CD14-positive monocyte (primary cell): Measurements from ENCODE around the gene DOCK8. TPM values are rescaled to one million over a fixed set of nuclear protein-coding genes. Genes with fewer than 3 reads are reported as not detected.

Experiments
- DNase-seq, 3 donors: peaks; one replicate each; pipeline ENCODE4 v3.0.0-alpha.2; 2011 to 2022
- H2AFZ ChIP-seq: 2 replicates; pipeline ENCODE4 v1.6.0; 2012; ENCODE audit warnings: mild to moderate bottlenecking, low read depth, low read length, inconsistent platforms; ENCODE audit not compliant: insufficient read depth, poor library complexity, severe bottlenecking
- H3K27ac ChIP-seq, 2 donors: 1 replicate in 1 of 2; 2 replicates in 1 of 2; pipeline ENCODE4 v1.5.1; 2012 to 2013; ENCODE audit warnings: low read length in 2 of 2, control low read depth in 1 of 2, inconsistent platforms in 1 of 2, low read depth in 1 of 2, mild to moderate bottlenecking in 1 of 2
- H3K27me3 ChIP-seq, 2 donors: one replicate each; pipeline versions ENCODE4 v1.6.0 to v1.6.1; 2011 to 2013; ENCODE audit warnings: low read length in 2 of 2; ENCODE audit not compliant: control insufficient read depth in 2 of 2, insufficient read depth in 2 of 2
- H3K36me3 ChIP-seq, 2 donors: replicated peaks in 1 of 2; 1 replicate in 1 of 2; 2 replicates in 1 of 2; pipeline versions ENCODE4 v1.5.1 to v1.6.1; 2012 to 2013; ENCODE audit warnings: low read length in 2 of 2, control low read depth in 1 of 2, inconsistent platforms in 1 of 2, mild to moderate bottlenecking in 1 of 2; ENCODE audit not compliant: insufficient read depth in 2 of 2, control insufficient read depth in 1 of 2
- H3K4me1 ChIP-seq, 2 donors: 1 replicate in 1 of 2; 2 replicates in 1 of 2; pipeline versions ENCODE4 v1.5.1 to v1.6.1; 2012 to 2013; ENCODE audit warnings: low read length in 2 of 2, control low read depth in 1 of 2, inconsistent platforms in 1 of 2, mild to moderate bottlenecking in 1 of 2, moderate library complexity in 1 of 2; ENCODE audit not compliant: insufficient read depth in 2 of 2, control insufficient read depth in 1 of 2
- H3K4me2 ChIP-seq: replicated peaks from 2 replicates; pipeline ENCODE3; 2012; ENCODE audit warnings: low read length, moderate library complexity, mild to moderate bottlenecking; ENCODE audit not compliant: poor library complexity, severe bottlenecking; ENCODE audit errors: extremely low read depth
- H3K4me3 ChIP-seq, 3 experiments: fragments of 200-600 bp in 1 of 3; sonication (generic) in 1 of 3; replicated peaks in 1 of 3; 1 replicate in 2 of 3; 2 replicates in 1 of 3; pipeline ENCODE4 v1.5.1; 2011 to 2013; ENCODE audit warnings: low read length in 3 of 3, mild to moderate bottlenecking in 3 of 3, control low read depth in 2 of 3, low read depth in 2 of 3, inconsistent platforms in 1 of 3, moderate library complexity in 1 of 3
- H3K79me2 ChIP-seq: 2 replicates; pipeline ENCODE4 v1.6.0; 2012; ENCODE audit warnings: mild to moderate bottlenecking, control low read depth, inconsistent platforms, low read length, moderate library complexity; ENCODE audit not compliant: insufficient read depth
- H3K9ac ChIP-seq: 2 replicates; pipeline ENCODE4 v1.6.0; 2017; ENCODE audit warnings: low read length, mild to moderate bottlenecking; ENCODE audit not compliant: insufficient read depth, poor library complexity, severe bottlenecking
- H3K9me3 ChIP-seq, 2 donors: replicated peaks in 1 of 2; 1 replicate in 1 of 2; 2 replicates in 1 of 2; pipeline versions ENCODE4 v1.5.1 to v1.6.1; 2012 to 2013; ENCODE audit warnings: low read length in 2 of 2, control low read depth in 1 of 2; ENCODE audit not compliant: control insufficient read depth in 1 of 2, insufficient read depth in 1 of 2
- H4K20me1 ChIP-seq: 2 replicates; pipeline ENCODE4 v1.6.0; 2012; ENCODE audit warnings: mild to moderate bottlenecking, low read length, control low read depth, moderate library complexity; ENCODE audit not compliant: insufficient read depth
- H3K27ac Mint-ChIP-seq, 7 donors: one replicate each; pipeline ENCODE4 v1.8.0; 2020; ENCODE audit warnings: mild to moderate bottlenecking in 7 of 7, mixed read lengths in 7 of 7, moderate library complexity in 6 of 7, inconsistent platforms in 2 of 7
- H3K27me3 Mint-ChIP-seq, 3 donors: one replicate each; pipeline ENCODE4 v1.8.0; 2021 to 2022; ENCODE audit warnings: low read depth in 3 of 3, mild to moderate bottlenecking in 3 of 3, mixed read lengths in 3 of 3, moderate library complexity in 3 of 3, inconsistent platforms in 1 of 3
- H3K36me3 Mint-ChIP-seq, 2 donors: one replicate each; pipeline ENCODE4 v1.8.0; 2020; ENCODE audit warnings: mixed read lengths in 2 of 2, inconsistent platforms in 1 of 2, mild to moderate bottlenecking in 1 of 2
- H3K4me1 Mint-ChIP-seq: one replicate; pipeline ENCODE4 v1.8.0; 2020; ENCODE audit warnings: mild to moderate bottlenecking, mixed read lengths
- H3K4me3 Mint-ChIP-seq, 2 donors: one replicate each; pipeline ENCODE4 v1.8.0; 2020; ENCODE audit warnings: mild to moderate bottlenecking in 2 of 2, mixed read lengths in 2 of 2, moderate library complexity in 1 of 2
- H3K9me3 Mint-ChIP-seq, 7 donors: one replicate each; pipeline ENCODE4 v1.8.0; 2020 to 2022; ENCODE audit warnings: mixed read lengths in 7 of 7, mild to moderate bottlenecking in 6 of 7, moderate library complexity in 6 of 7, inconsistent platforms in 2 of 7
- WGBS: methylation state at CpG from one replicate; pipeline ENCODE4 v1.1.5; 2013; ENCODE audit warnings: missing lambda C conversion rate; ENCODE audit not compliant: insufficient coverage; 5-methylcytosine and 5-hydroxymethylcytosine counted together
- intact Hi-C, 2 donors: fragments of 100-400 bp; cut with micrococcal nuclease; formaldehyde crosslinking; loops; one replicate each; pipeline versions ENCODE4 v1.15.0 to v1.15.1; 2023
- polyA plus RNA-seq, 3 donors: library from polyadenylated mRNA; depleted of rRNA in 1 of 3; unstranded in 2 of 3; stranded (reverse) in 1 of 3; fragments of 300-500 nt in 2 of 3; fragments of >200 nt in 1 of 3; fragmentation: Illumina TruSeq in 2 of 3; gene quantifications; 1 replicate in 2 of 3; 2 replicates in 1 of 3; pipeline ENCODE4 v1.2.3, GENCODE V29; 2012 to 2021
- TF ChIP-seq, protein P1 (sequence below): fragments of 200-600 bp; IDR thresholded peaks from one replicate; pipeline ENCODE4 v1.8.0; 2022; ENCODE audit warnings: antibody characterized with exemption, mild to moderate bottlenecking

Gene DOCK8
- polyA plus RNA-seq, 3 donors: 46.8 to 100 (median 95.4) TPM

- Histone ChIP-seq H3K9me3 (no peaks in the 10 kb centered on the region), H3K4me3 (no peak overlapping the region), H3K36me3 (peaks cover 12 to 16% of the 10 kb centered on the region in 2 donors), H2AFZ (no peak overlapping the region), H3K4me2 (no peak overlapping the region), H3K27me3 (no peaks in the 10 kb centered on the region), H4K20me1 (peaks cover 100% of the 10 kb centered on the region), H3K4me1 (peaks cover 28% of the 10 kb centered on the region in 2 donors), H3K27ac (peak overlapping the region in 1 of 2 donors; percentile 72), H3K9ac (no peak overlapping the region), H3K79me2 (peaks cover 100% of the 10 kb centered on the region)
- TF ChIP-seq, protein P1, sequence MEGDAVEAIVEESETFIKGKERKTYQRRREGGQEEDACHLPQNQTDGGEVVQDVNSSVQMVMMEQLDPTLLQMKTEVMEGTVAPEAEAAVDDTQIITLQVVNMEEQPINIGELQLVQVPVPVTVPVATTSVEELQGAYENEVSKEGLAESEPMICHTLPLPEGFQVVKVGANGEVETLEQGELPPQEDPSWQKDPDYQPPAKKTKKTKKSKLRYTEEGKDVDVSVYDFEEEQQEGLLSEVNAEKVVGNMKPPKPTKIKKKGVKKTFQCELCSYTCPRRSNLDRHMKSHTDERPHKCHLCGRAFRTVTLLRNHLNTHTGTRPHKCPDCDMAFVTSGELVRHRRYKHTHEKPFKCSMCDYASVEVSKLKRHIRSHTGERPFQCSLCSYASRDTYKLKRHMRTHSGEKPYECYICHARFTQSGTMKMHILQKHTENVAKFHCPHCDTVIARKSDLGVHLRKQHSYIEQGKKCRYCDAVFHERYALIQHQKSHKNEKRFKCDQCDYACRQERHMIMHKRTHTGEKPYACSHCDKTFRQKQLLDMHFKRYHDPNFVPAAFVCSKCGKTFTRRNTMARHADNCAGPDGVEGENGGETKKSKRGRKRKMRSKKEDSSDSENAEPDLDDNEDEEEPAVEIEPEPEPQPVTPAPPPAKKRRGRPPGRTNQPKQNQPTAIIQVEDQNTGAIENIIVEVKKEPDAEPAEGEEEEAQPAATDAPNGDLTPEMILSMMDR: no peak
- WGBS: no CpG with 5 or more reads among the region's 3 CpGs
- Mint-ChIP-seq H3K27ac (peak overlapping the region; percentile 48 to 92 (median 87)), H3K36me3 (peaks cover 22 to 33% of the 10 kb centered on the region in 2 donors), H3K4me1 (peaks cover 52% of the 10 kb centered on the region), H3K4me3 (peak overlapping the region in 1 of 2 donors; percentile 26), H3K27me3 (peaks cover 0 to 2% (median 0%) of the 10 kb centered on the region in 3 donors), H3K9me3 (no peaks in the 10 kb centered on the region)
- peak in 2 of 3 donors; percentile 31 to 45 for DNase-seq
- intact Hi-C loops: loop anchor here in 1 of 2 donors (5.0 kb wide), 1 partner anchor 33 kb away; no protein-coding TSS in a partner anchor
Measured at GRCh38 chr9:249025-249424, 34.4 kb downstream of the DOCK8 start.

GRCh38 chr9:250039-250438 lies 35.4 kb downstream of the DOCK8 start:
- intact Hi-C loops: loop anchor here in 1 of 2 donors (5.0 kb wide), 1 partner anchor 38 kb away; the partner anchor contains the start of gene DOCK8

More at GRCh38 chr9:250039-250438, 35.4 kb downstream of the DOCK8 start:
- 100% methylated on average over 1 of the region's 1 CpG for WGBS
- no peak overlapping the region for H3K4me3 ChIP-seq
- Mint-ChIP-seq H3K9me3 (no peaks in the 10 kb centered on the region), H3K36me3 (peaks cover 24 to 36% of the 10 kb centered on the region in 2 donors), H3K27ac (peak overlapping the region in 4 of 7 donors; percentile 61 to 88 (median 68)), H3K27me3 (peaks cover 0 to 2% (median 0%) of the 10 kb centered on the region in 3 donors), H3K4me1 (peaks cover 52% of the 10 kb centered on the region), H3K4me3 (no peak overlapping the region)
- H3K4me1 ChIP-seq: peaks cover 25 to 26% of the 10 kb centered on the region in 2 donors
- peaks cover 100% of the 10 kb centered on the region for H3K79me2 ChIP-seq
- TF ChIP-seq, protein P1: no peak
- peak overlapping the region in 1 of 2 donors; percentile 63 for H3K27ac ChIP-seq
- no peak overlapping the region for H3K4me2 ChIP-seq
- peaks cover 100% of the 10 kb centered on the region for H4K20me1 ChIP-seq
- no peak overlapping the region for H3K9ac ChIP-seq
- no peaks in the 10 kb centered on the region for H3K27me3 ChIP-seq
- no peak overlapping the region for H2AFZ ChIP-seq
- no peak for DNase-seq
- H3K36me3 ChIP-seq: peaks cover 12 to 13% of the 10 kb centered on the region in 2 donors
- H3K9me3 ChIP-seq: no peaks in the 10 kb centered on the region
